Mesodermal cell (in vitro differentiated cells): ENCODE data around the gene PTGER3.
"Not testable (repeated sequence)": the region's sequence is repeated elsewhere in the genome, so short reads cannot be mapped to it uniquely, and the experiment has no call there.

Experiments used
- H3K27ac ChIP-seq: 2 replicates; pipeline ENCODE4 v1.7.0; 2013; ENCODE audit warnings: mild to moderate bottlenecking, low read depth, low read length, moderate library complexity; ENCODE audit not compliant: severe bottlenecking
- H3K36me3 ChIP-seq: 2 replicates; pipeline ENCODE4 v1.7.1; 2013; ENCODE audit warnings: mild to moderate bottlenecking, low read length, moderate library complexity; ENCODE audit not compliant: control insufficient read depth, insufficient read depth
- H3K4me1 ChIP-seq: one replicate; pipeline ENCODE4 v1.7.1; 2013; ENCODE audit warnings: mild to moderate bottlenecking, low read length; ENCODE audit not compliant: insufficient read depth, control insufficient read depth, poor library complexity, severe bottlenecking
- H3K4me3 ChIP-seq: 2 replicates; pipeline ENCODE4 v1.7.0; 2013; ENCODE audit warnings: low read length, control low read depth, mild to moderate bottlenecking; ENCODE audit not compliant: insufficient read depth, poor library complexity, severe bottlenecking; ENCODE audit errors: extremely low read depth
- H3K9me3 ChIP-seq: 2 replicates; pipeline ENCODE4 v1.7.1; 2013; ENCODE audit warnings: mild to moderate bottlenecking, low read length, moderate library complexity; ENCODE audit not compliant: control insufficient read depth
- WGBS, 2 experiments: methylation state at CpG; one replicate each; pipeline ENCODE4 v1.1.5; 2013; ENCODE audit warnings: missing lambda C conversion rate in 2 of 2; ENCODE audit not compliant: insufficient coverage in 2 of 2; 5-methylcytosine and 5-hydroxymethylcytosine counted together

The PTGER3 gene

DNA sequence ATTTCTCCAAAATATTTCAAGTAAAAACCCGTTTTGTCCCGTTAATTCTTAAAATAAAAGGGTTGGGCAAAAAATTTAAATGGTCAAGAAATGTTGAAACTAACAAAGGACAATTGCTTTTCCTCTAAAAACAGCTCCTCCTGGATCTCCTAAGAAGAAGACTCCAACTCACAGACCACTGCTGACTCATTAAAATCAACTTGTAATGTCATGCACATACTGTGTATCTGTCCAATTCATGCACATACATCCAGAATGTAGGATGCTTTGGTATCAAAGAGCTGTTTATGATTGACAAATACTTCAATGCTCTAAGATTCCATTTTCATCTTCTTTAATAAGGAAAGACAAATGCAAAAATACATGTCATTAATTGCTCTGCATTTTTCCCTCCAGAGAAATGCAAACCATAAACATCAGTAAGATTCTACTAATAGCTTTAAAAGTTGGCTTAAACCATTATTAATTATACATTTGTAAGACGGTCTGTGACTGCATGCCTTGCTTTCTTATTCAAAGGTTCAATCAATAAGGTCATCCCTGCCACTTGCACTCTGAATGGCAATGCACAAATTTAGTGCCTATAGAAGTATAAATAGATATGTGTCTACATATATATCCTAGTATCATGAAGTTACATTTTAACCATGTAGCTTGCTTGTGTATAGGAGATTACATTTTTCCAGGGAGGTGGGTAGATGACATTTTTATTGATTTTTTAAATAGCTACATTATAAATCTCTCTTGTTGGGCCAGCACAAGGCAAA, 44.7 kb downstream of the PTGER3 start:
- Histone ChIP-seq H3K4me3 (no peak overlapping the region), H3K36me3 (no peaks in the 10 kb centered on the region), H3K27ac (no peak overlapping the region), H3K4me1 (no peaks in the 10 kb centered on the region), H3K9me3 (no peaks in the 10 kb centered on the region)
- WGBS, 2 experiments: no CpG with 5 or more reads among the region's 3 CpGs

DNA sequence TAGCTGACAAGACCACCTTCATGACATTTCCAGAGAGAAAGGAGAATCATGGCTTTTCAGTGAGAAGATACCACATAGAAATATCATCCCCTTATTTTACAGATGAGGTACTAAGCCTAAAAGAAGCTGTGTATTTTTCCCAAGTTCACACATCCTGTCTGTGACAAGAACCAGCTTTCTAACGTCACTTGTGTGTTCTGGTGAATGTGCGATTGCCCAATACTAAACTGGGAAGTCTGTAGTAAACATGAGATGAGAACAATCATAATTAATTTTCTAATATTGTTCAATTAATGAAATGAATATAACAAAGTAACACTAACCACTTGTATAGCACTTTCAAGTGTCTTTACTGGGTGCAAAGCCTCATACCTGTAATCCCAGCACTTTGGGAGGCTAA, 46.0 kb downstream of the PTGER3 start:
- Histone ChIP-seq H3K9me3 (no peaks in the 10 kb centered on the region), H3K4me1 (no peaks in the 10 kb centered on the region), H3K4me3 (no peak overlapping the region), H3K36me3 (no peaks in the 10 kb centered on the region), H3K27ac (no peak overlapping the region)
- no CpG with 5 or more reads among the region's 2 CpGs for WGBS, 2 experiments

DNA sequence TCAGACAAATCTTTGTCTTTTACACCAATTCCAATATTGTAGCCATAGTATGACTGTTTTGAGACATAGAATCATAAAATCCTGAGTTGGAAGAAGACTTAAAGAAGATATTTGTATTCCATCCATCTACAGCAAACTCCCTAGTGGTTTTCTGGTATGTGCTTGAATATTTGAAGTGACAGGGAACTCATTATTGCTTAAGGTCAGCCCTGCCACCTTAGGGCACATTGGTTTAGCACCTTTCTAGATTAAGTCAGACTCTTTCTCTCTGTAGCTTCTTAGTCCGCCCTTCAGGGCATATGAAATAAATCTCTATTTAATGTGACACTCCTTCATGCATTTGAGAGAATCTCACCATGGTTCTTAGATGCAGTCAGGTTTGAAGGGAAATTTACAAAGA, 49.8 kb downstream of the PTGER3 start:
- Histone ChIP-seq H3K36me3 (no peaks in the 10 kb centered on the region), H3K27ac (no peak overlapping the region), H3K4me1 (no peaks in the 10 kb centered on the region), H3K4me3 (no peak overlapping the region), H3K9me3 (no peaks in the 10 kb centered on the region)
- WGBS, 2 experiments: no CpG with 5 or more reads among the region's 1 CpG

DNA sequence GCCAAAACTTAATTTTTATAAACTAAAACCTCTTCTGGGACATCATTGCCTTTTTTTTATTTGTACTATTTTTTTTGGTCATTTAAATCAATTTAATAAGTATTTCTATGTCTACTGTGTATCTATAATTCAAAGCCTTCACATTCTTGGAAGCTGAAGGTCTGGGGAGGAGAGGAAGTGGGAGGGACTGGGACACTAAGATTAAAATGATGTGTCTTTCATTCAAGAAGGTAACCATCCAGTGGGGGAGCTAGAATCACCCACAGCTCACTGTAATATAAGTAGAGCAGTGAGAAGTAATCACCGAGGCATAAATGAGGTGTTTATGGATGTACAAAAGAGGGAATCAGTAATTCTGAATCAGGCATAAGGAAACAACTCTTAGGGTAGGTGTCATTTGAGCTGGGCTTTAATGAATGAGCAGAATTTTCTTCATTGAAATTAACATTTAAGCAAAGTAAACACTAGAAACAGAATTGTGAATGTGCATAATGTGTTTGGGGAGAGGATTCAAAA, 52.8 kb downstream of the PTGER3 start:
- Histone ChIP-seq H3K4me1 (no peaks in the 10 kb centered on the region), H3K9me3 (no peaks in the 10 kb centered on the region), H3K4me3 (no peak overlapping the region), H3K27ac (no peak overlapping the region), H3K36me3 (no peaks in the 10 kb centered on the region)
- 80% methylated on average over 1 of the region's 1 CpG for WGBS, 2 experiments

DNA sequence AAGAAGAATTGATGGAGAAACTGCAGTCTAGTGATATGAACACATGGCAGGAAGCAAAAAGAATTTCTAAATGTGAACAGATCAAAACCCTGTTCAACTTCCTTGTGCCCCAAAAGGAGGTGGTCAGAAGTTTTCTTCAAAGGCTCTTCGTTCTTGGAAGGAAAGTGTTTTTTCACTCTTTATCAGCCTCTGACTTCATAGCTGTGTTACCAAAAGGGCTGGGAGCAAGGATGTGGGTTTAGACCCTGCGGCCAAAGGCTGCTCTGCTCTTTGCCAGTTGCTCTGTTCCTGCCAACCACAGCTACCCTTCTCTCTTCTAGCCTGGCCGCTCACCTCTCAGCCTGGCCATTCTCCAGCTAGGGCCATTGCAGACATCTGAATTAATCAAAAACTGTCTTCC, 53.8 kb downstream of the PTGER3 start:
- H3K4me1 ChIP-seq: no peaks in the 10 kb centered on the region
- no peak overlapping the region for H3K4me3 ChIP-seq
- WGBS, 2 experiments: 95% methylated on average over 2 of the region's 3 CpGs
- no peak overlapping the region for H3K27ac ChIP-seq
- H3K36me3 ChIP-seq: no peaks in the 10 kb centered on the region
- no peaks in the 10 kb centered on the region for H3K9me3 ChIP-seq

DNA sequence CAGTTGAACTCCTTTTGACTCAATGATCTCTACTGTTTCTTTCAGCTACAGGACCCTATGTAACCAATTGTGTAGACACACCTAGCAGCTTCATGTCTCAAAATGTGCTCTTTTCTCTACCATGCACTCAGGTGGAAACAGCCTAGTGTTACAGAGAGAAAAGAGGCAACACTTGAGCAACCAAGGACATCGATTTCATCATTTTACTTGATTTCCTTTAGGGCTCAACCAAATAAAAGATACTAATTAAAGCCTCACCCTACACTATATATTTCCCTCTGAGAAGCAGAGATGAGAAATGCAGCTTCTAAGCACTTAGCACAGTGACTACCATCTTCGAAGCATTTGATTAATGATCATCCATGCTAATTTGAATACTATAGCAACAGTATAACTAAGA, 55.1 kb downstream of the PTGER3 start:
- no peaks in the 10 kb centered on the region for H3K9me3 ChIP-seq

DNA sequence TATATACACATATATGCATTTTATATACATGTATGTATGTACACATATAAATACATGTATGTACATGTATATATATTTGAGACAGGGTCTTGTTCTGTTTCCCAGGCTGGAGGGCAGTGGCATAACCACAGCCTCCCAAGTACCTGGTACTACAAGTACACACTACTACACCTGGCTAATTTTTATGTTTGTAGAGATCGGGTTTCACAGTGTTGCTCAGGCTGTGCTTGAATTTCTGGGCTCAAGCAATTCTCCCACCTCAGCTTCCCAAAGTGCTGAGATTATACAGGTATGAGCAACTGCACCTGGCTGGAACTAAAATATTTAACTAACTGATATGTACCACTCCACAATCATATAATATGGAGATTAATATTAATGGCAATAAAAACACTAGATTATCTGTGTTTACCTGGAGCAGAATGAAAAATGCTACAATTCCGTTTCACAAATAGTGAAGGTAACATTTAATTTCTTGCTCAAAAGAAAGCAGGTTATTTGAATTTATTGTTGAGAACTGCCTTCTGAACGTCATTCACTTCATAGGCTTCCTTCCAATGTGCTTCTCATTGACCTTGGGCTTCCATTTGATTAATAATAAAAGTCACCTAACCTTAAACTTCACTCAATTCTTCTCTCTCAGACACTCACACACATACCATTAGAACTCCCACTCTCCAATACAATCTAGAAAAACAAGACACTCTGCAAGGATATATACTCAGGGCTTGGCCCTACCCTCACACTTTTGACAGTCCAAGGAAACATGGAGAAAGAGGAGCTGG, 57.0 kb downstream of the PTGER3 start:
- WGBS, 2 experiments: 80% methylated on average over 1 of the region's 3 CpGs; no CpG with 5 or more reads in 1 of the 2 experiments
- Histone ChIP-seq H3K9me3 (no peaks in the 10 kb centered on the region), H3K4me1 (no peaks in the 10 kb centered on the region), H3K4me3 (no peak overlapping the region), H3K36me3 (no peaks in the 10 kb centered on the region), H3K27ac (no peak overlapping the region)

More for the DNA sequence above, 55.1 kb downstream of the PTGER3 start:
- H3K4me1 ChIP-seq: no peaks in the 10 kb centered on the region
- H3K27ac ChIP-seq: no peak overlapping the region
- H3K4me3 ChIP-seq: no peak overlapping the region
- H3K36me3 ChIP-seq: no peaks in the 10 kb centered on the region
- WGBS, 2 experiments: 100% methylated on average over 1 of the region's 2 CpGs; no CpG with 5 or more reads in 1 of the 2 experiments

DNA sequence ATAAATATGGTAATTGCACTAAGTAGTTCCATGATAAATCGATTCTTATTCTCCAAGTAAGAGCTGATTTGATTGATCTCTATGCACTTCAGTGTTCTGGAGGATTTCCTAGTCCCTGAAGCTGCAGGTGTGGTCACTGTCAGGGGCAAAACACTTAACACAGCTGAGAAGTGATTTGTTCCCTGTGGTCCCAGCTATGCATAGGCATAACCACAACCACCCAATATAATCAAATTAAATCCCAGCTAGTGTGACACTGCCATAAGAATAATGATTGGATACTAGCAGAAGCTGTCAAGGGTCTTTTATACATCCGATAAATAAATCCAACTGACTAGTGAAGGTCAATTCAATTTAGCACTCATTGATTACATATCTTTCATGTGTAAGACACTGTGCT, 60.1 kb downstream of the PTGER3 start:
- no peaks in the 10 kb centered on the region for H3K9me3 ChIP-seq
- no peak overlapping the region for H3K27ac ChIP-seq
- H3K4me1 ChIP-seq: no peaks in the 10 kb centered on the region
- no peaks in the 10 kb centered on the region for H3K36me3 ChIP-seq
- H3K4me3 ChIP-seq: no peak overlapping the region
- 75% methylated on average over 2 of the region's 2 CpGs; no CpG with 5 or more reads in 1 of the 2 experiments for WGBS, 2 experiments

DNA sequence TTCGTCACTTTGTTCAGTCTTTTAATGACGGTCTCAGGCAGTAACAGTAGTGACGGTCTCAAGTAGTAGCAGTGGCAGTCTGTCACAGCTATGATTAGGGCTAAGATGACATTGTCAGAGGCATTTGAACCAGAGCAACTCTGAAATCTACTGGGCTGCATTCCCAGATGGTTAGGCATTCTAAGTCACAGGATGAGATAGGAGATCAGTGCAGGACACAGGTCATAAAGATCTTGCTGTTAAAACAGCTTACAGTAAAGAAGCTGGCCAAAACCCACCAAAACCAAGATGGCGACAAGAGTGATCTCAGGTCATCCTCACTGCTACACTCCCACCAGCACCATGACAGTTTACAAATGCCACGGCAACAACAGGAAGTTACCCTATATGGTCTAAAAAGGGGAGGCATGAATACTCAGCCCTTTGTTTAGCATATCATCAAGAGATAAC, 61.8 kb downstream of the PTGER3 start:
- not testable (repeated sequence) for H3K4me1 ChIP-seq, H3K27ac ChIP-seq, H3K36me3 ChIP-seq, H3K4me3 ChIP-seq, H3K9me3 ChIP-seq
- 95 to 96% methylated on average over 3 to 5 of the region's 5 CpGs for WGBS, 2 experiments

DNA sequence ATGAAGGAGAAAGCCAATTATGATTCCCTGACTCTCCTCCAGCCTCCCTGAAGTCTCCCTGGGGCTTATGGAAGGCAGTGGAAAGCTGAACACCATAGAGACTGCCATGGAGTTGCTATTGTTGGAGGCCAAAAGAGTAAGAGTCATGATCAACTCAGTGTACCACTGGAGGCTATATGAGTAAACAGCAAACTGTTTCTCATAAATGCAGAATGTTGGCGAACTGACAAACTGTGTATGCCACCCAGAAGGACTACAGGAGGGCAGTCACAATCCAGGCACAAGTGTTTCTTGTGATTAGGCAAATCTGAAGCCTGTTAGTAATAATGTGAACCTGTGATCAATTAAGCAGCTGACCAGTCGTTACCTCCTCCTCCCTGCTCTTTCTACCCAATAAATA, 62.3 kb downstream of the PTGER3 start:
- not testable (repeated sequence) for H3K4me3 ChIP-seq, H3K27ac ChIP-seq, H3K4me1 ChIP-seq, H3K36me3 ChIP-seq, H3K9me3 ChIP-seq
- WGBS, 2 experiments: 100% methylated on average over 1 to 2 of the region's 2 CpGs

DNA sequence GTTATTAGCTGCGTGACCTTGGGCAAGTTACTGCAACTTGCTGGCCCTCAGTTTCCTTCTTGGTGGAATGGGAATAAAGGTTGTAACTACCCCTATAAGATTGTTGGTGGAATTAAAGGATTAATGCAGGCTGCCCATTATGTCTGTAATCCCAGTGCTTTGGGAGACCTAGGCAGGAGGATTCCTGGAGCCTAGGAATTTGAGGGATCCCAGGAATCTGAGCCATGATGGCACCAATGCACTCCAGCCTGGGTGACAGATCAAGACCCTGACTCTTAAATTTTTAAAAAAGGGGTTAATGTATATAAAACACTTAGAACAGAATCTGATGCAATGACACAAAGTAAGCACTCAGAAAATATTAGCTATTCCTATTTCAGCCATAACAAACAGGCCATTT, 67.3 kb downstream of the PTGER3 start:
- H3K27ac ChIP-seq: no peak overlapping the region
- 71 to 100% methylated on average over 1 of the region's 1 CpG for WGBS, 2 experiments
- no peaks in the 10 kb centered on the region for H3K36me3 ChIP-seq

More for the DNA sequence above, 67.3 kb downstream of the PTGER3 start:
- H3K4me1 ChIP-seq: no peaks in the 10 kb centered on the region
- H3K4me3 ChIP-seq: no peak overlapping the region
- H3K9me3 ChIP-seq: no peaks in the 10 kb centered on the region
